ENCODE data around the gene CUL4A. TPM values are rescaled to one million over a fixed set of nuclear protein-coding genes. Genes with fewer than 3 reads are reported as not detected.
"Not testable (repeated sequence)": the region's sequence is repeated elsewhere in the genome, so short reads cannot be mapped to it uniquely, and the experiment has no call there.

CUL4A gene
- polyA plus RNA-seq, 4 donors, result 59.7 to 87.2 (median 82.7) TPM

GRCh38 chr13:113275387-113275786, 66.0 kb downstream of the CUL4A start:
- DNase-seq (ENCODE audit: low read depth in 4 of 4, low spot score in 3 of 4), result no peak

DNA sequence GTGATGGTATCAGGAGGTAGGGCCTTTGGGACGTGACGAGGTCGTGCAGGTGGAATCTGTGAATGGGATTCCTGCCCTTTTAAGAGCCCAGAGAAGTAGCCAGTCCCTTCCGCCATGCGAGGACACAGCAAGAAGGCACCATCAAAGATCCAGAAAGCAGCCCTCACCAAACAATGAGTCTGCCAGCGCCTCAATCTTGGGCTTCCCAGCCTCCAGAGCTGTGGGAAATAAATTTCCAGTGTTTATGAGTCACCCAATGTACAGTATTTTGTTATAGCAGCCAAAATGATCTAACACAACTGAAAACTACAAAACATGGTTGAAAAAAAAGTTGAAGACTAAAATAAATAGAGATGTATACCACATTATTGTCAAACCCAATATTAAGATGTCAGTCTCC, 70.7 kb downstream of the CUL4A start:
- DNase-seq (ENCODE audit: low read depth in 4 of 4, low spot score in 3 of 4), result no peak

GRCh38 chr13:113283904-113284303, 74.5 kb downstream of the CUL4A start:
- DNase-seq (ENCODE audit: low read depth in 4 of 4, low spot score in 3 of 4), result no peak

DNA sequence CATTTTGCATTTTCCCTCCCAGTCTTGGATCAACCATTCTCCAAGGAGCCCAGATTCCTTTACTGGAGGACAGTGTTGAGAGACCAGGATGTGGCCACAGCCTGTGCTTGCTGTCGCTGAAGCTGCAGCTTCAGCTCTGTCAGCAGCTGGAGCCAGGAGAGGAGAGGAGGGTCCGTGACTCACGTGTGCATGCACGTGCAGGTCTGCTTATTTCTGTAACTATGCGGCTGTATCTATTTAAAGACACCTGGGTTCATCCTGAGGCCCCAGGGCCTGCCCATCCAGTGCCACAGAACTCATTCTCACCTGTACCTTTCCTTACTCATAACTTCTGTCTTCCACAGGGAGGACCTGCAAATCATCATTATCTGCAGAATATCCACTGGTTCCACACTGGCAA, 79.5 kb downstream of the CUL4A start:
- no peak for DNase-seq (ENCODE audit: low read depth in 4 of 4, low spot score in 3 of 4)

- no peak for DNase-seq (ENCODE audit: low read depth in 4 of 4, low spot score in 3 of 4)
Observed at GRCh38 chr13:113291129-113291528, 81.7 kb downstream of the CUL4A start.

DNA sequence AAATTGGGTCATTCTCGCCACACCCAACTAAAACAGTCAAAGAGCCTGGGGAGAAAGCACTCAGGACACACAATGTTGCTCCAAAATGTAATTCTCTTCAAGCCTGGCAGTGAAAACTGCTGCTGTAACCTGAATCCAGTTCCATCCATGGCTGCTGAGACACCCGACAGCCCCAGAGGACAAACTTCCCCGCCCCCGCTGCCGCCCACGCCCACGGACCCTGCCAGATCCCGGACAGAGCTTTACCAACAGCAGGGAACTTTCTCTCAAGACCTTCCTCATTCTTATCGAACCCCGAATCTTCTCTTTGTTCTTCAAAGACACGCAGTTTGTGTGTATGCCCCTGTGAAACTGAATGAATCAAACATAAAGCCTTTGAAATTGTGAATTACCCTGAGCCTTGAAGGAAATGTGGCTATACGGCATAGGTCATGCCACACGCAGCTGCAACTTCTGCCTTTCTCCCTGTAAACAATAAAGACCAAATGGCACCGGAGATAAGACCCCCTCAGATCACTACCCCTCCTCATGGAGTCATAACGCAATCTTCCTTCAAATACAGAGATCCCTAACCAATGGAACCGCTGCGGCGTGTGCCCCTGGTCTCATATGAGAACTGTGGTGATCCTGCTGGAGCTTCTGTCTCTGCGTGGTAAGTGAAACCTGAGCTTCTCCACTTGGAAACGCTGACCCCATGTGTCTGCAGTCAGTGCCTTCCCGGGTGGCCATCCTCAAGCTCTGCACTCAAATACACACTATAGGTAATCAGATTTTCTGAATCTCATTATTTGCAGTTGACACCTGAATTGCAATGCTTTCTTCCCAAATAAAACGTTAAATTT, 82.8 kb downstream of the CUL4A start:
- DNase-seq (ENCODE audit: low read depth in 4 of 4, low spot score in 3 of 4), result no peak

- DNase-seq (ENCODE audit: low read depth in 4 of 4, low spot score in 3 of 4), result no peak
Observed at GRCh38 chr13:113293686-113294085, 84.3 kb downstream of the CUL4A start.

- no peak for DNase-seq (ENCODE audit: low read depth in 4 of 4, low spot score in 3 of 4)
Observed at GRCh38 chr13:113295776-113296175, 86.4 kb downstream of the CUL4A start.

DNA sequence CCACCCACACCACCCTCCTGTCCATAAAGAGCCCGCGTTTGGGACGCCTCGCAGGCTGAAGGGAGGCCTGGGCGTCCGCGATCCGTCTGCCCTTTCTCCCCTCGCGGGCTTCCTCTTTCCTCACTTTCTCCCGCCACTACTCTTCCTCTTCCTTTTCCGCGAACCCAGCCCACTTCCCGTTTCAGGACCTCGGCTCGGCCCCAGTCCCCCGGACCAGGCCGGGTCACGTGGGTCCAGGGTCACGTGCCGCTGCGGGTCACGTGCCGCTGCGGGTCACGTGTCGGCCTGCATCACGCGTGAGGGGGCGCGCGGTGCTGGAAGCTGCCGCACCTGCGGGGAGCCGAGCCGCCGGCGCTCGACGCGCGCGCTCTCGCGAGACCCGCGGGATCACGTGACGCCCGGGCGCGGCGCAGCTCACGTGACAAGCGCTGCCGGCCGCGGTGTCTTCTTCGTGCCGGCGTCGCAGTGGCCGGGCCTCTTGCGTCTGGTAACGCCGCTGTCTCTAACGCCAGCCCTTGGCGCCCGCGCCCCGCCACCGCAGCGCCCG, 87.5 kb downstream of the CUL4A start, which contains the start of gene LAMP1:
LAMP1 (plus strand) TSS at position 417 of the 547 bp plus-strand sequence. CDS start 196 bp downstream, outside the sequence.
- DNase-seq (ENCODE audit: low read depth in 4 of 4, low spot score in 3 of 4), result peak; percentile 91 to 95 (median 94)

DNA sequence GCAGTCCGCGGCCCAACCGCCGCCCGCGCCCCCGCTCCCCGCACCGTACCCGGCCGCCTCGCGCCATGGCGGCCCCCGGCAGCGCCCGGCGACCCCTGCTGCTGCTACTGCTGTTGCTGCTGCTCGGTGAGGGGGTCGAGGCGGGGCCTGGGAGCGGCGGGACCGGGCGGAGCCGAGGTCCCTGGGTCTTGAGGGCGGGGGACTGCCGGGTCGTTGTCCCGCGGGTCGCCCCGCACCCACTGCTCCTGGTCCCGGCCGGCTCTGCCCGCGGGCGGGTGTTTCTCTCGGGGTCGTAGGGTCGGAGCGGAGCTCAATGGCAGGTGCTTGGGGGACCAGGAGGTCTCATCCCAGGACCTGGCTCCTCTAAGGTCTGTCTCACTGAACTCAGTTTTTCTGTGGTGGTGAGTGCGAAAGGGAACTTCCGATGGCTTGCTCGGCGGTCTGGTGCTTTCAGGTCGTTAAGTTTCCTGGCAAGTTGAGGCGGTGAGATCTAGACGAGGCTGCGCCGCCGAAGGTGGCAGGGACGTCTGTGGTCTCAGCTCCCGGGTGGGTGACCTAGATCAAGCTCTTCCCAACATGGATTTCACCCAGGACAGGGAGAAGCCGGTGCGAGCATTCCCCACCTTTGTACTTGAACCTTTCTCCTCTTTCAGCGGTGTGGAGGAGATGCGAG, 88.1 kb downstream of the CUL4A start:
- DNase-seq (ENCODE audit: low read depth in 4 of 4, low spot score in 3 of 4), result no peak

DNA sequence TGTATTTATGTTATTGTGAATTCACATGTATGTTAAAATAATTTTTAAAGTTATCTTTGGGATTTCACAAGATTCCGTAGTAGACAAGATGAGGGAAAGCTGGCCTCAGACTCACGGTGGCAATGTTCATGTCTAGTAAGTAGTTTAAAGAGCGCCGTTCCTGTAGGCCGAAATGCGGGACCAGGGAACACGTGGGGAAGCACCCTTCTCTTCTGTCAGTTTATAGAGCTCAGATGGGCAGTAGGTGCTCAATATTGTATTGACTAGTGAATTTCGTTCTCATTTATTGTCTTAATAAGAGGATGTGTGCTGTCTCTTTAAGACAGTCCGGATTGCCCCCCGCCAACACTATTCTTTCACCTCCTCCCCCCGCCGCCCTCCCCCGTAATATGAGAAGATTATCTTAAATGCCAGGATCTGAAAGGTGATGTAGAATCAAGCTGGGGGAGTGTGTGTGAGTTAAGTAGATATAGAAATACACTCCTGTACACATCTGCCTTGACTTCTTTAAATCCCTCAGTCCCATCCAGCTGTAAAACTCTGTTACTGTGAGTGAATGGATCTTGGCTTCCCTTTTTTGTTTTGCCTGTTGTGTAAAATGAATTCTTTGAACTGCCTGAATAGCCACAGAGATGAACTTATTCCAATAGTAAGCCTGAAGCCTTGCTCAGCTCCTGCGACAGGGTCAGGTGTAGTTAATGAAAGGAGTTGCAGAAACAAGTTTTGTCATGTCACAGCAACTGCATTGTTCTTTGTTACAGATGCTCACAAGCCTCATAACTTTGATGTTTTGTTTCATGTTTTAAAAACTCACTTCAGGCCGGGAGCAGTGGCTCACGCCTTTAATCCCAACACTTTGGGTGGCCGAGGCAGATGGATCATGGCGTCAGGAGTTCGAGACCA, 88.9 kb downstream of the CUL4A start:
- DNase-seq (ENCODE audit: low read depth in 4 of 4, low spot score in 3 of 4), result no peak

- no peak for DNase-seq (ENCODE audit: low read depth in 4 of 4, low spot score in 3 of 4)
Observed at GRCh38 chr13:113299951-113300350, 90.5 kb downstream of the CUL4A start.

- no peak for DNase-seq (ENCODE audit: low read depth in 4 of 4, low spot score in 3 of 4)
Observed at GRCh38 chr13:113302986-113303385, 93.6 kb downstream of the CUL4A start.

DNA sequence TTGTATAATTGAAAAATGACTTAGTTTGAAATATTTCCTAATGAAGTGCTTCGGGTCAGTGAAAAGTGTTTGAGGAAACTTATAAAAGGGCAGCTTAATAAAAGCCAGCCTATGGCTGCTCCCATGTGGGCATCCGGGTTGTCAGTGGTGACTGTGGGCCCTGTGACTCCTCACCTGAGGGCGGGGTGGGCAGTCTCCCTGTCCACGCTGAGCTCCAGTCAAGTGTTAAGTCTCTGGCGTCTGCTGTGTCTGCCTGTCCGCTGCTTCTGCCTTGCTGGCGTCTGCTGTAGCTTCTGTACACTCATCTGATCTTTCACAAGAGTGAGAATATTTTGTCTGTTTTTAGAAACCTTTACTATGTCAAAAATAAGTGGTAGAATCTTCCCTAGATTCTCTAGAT, 94.7 kb downstream of the CUL4A start:
- no peak for DNase-seq (ENCODE audit: low read depth in 4 of 4, low spot score in 3 of 4)

GRCh38 chr13:113305208-113305607, 95.8 kb downstream of the CUL4A start:
- no peak for DNase-seq (ENCODE audit: low read depth in 4 of 4, low spot score in 3 of 4)

DNA sequence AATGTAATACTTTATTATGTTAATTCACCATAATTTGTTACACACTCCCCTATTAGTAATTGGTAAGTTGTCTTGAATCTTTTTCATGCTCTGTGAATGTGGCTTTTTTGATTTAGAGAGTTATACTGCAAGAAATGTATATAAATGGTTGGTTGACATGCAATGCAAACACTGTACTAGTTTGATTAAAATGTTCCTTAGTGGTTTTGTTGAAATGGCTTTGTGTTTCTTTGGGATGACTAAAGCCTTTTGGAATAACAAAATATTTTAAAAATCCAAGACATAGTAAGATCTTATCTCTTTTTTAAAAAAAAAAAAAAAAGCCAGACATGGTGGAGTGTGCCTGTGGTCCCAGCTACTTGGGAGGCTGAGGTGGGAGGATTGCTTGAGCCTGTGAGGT, 98.1 kb downstream of the CUL4A start:
- no peak for DNase-seq (ENCODE audit: low read depth in 4 of 4, low spot score in 3 of 4)

DNA sequence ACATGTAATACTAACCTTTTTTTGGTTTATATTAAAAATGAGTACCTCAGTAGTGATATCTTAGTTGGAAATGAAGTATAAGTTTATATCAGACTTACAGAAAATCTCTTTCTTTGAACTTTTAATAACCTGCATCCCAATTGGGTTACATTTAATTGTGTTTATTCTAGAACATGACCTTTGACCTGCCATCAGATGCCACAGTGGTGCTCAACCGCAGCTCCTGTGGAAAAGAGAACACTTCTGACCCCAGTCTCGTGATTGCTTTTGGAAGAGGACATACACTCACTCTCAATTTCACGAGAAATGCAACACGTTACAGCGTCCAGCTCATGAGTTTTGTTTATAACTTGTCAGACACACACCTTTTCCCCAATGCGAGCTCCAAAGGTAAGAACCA, 100.1 kb downstream of the CUL4A start:
- DNase-seq (ENCODE audit: low read depth in 4 of 4, low spot score in 3 of 4), result no peak

- DNase-seq (ENCODE audit: low read depth in 4 of 4, low spot score in 3 of 4), result not testable (repeated sequence)
Observed at GRCh38 chr13:113314112-113314511, 104.7 kb downstream of the CUL4A start.

DNA sequence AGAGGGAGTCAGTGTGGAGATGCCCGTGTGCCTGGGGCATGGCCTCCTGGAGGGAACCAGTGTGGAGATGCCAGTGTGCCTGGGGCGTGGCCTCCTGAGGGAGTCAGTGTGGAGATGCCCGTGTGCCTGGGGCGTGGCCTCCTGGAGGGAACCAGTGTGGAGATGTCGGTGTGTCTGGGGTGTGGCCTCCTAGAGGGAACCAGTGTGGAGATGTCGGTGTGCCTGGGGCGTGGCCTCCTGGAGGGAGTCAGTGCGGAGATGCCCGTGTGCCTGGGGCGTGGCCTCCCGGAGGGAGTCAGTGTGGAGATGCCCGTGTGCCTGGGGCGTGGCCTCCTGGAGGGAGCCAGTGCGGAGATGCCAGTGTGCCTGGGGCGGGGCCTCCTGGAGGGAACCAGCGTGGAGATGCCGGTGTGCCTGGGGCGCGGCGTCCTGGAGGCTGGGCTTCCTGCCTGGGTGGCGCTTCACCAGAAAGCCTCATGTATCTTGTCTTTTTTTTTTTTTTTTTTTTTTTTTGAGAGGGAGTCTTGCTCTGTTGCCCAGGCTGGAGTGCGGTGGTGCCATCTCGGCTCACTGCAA, 105.6 kb downstream of the CUL4A start:
- DNase-seq (ENCODE audit: low read depth in 4 of 4, low spot score in 3 of 4), result not testable (repeated sequence)

DNA sequence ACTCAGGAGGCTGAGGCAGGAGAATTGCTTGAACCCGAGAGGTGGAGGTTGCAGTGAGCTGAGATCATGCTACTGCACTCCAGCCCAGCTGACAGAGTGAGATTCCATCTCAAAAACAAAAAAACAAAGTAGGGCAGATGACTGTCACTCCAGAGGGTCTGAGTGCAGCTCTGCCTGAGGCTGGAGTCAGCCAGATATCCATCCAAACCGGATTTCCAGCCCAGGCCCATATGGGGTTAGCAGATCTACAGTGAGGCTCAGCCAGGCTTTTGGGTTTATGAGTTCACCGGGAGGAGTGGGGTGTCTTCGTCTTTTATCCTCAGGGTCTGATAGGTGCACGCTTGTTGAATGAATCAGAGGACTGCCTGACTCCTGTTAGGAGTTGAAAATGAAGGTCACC, 106.6 kb downstream of the CUL4A start:
- DNase-seq (ENCODE audit: low read depth in 4 of 4, low spot score in 3 of 4), result no peak

Measured in left renal pelvis (tissue), 4 donors.